Measurements from ENCODE around the gene PPL.
"Not testable (repeated sequence)": the region's sequence is repeated elsewhere in the genome, so short reads cannot be mapped to it uniquely, and the experiment has no call there.

DNA sequence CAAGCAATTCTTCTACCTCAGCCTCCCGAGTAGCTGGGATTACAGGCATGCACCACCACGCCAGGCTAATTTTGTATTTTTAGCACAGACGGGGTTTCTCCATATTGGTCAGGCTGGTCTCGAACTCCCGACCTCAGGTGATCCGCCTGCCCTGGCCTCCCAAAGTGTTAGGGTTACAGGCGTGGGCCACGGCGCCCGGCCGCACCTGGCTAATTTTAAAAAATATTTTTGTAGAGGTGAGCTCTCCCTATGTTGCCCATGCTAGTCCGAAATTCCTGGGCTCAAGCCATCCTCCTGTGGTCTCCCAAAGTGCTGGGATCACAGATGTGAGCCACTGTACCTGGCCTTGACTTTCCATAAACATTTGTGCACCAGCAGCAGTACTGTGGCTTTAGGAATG, 31.3 kb upstream of the PPL start:
- TF ChIP-seq, protein P1, sequence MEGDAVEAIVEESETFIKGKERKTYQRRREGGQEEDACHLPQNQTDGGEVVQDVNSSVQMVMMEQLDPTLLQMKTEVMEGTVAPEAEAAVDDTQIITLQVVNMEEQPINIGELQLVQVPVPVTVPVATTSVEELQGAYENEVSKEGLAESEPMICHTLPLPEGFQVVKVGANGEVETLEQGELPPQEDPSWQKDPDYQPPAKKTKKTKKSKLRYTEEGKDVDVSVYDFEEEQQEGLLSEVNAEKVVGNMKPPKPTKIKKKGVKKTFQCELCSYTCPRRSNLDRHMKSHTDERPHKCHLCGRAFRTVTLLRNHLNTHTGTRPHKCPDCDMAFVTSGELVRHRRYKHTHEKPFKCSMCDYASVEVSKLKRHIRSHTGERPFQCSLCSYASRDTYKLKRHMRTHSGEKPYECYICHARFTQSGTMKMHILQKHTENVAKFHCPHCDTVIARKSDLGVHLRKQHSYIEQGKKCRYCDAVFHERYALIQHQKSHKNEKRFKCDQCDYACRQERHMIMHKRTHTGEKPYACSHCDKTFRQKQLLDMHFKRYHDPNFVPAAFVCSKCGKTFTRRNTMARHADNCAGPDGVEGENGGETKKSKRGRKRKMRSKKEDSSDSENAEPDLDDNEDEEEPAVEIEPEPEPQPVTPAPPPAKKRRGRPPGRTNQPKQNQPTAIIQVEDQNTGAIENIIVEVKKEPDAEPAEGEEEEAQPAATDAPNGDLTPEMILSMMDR (IDR thresholded peaks at IDR 0.05), result not testable (repeated sequence)
- TF ChIP-seq POLR2A (IDR thresholded peaks at IDR 0.05), result not testable (repeated sequence)

Measured in testis (tissue), 2 donors.